Upper lobe of left lung (tissue), 6 donors: ENCODE measurements around the gene SLAIN1. TPM values are rescaled to one million over a fixed set of nuclear protein-coding genes. Genes with fewer than 3 reads are reported as not detected.

Experiments used
- ATAC-seq, 2 donors: fragments of 200-7000 bp; cut with Tn5 transposase; one replicate each; pipeline ENCODE4 v1.9.1; 2022; ENCODE audit warnings: mild to moderate bottlenecking in 2 of 2, moderate library complexity in 2 of 2; ENCODE audit not compliant: low FRiP score in 2 of 2
- DNase-seq, 2 donors: peaks; one replicate each; pipeline ENCODE4 v3.0.0-alpha.2; 2019 to 2020
- H3K27ac ChIP-seq, 4 donors: fragments of 200-600 bp; sonication (generic); one replicate each; pipeline ENCODE4 v1.5.1; 2016 to 2019
- H3K27me3 ChIP-seq, 4 donors: fragments of 200-600 bp; sonication (generic); one replicate each; pipeline ENCODE4 v1.5.1; 2017 to 2019
- H3K36me3 ChIP-seq, 4 donors: fragments of 200-600 bp; sonication (generic); one replicate each; pipeline ENCODE4 v1.5.1; 2016 to 2019
- H3K4me1 ChIP-seq, 4 donors: fragments of 200-600 bp; sonication (generic); one replicate each; pipeline ENCODE4 v1.5.1; 2018 to 2019
- H3K4me3 ChIP-seq, 4 donors: fragments of 200-600 bp; sonication (generic); one replicate each; pipeline ENCODE4 v1.5.1; 2017 to 2019; ENCODE audit warnings: mild to moderate bottlenecking in 2 of 4, moderate library complexity in 1 of 4
- H3K9me3 ChIP-seq, 4 donors: fragments of 200-600 bp; sonication (generic); one replicate each; pipeline ENCODE4 v1.5.1; 2018 to 2019
- EP300 ChIP-seq, 4 donors: sonication (generic); formaldehyde crosslinking; IDR thresholded peaks; one replicate each; pipeline ENCODE4 v1.5.1; 2017; ENCODE audit warnings: antibody characterized with exemption in 4 of 4, control low read depth in 2 of 4
- POLR2A ChIP-seq, 4 donors: fragments of 450-650 bp; IDR thresholded peaks; one replicate each; pipeline ENCODE4 v1.5.1; 2016 to 2017; ENCODE audit warnings: antibody characterized with exemption in 4 of 4, mild to moderate bottlenecking in 2 of 4
- POLR2AphosphoS5 ChIP-seq, 2 donors: sonication (generic); formaldehyde crosslinking; IDR thresholded peaks; one replicate each; pipeline ENCODE4 v1.5.1; 2017; ENCODE audit warnings: antibody characterized with exemption in 2 of 2
- WGBS, 2 donors: methylation state at CpG; one replicate each; pipeline ENCODE4 v1.1.5; 2017 to 2018; 5-methylcytosine and 5-hydroxymethylcytosine counted together
- small RNA-seq, 4 donors: library from RNA; depleted of rRNA; stranded (forward); fragments of <200 nt; gene quantifications; one replicate each; pipeline ENCODE3, GENCODE V24; 2016
- total RNA-seq, 6 donors: library from RNA; depleted of rRNA in 4 of 6; stranded (reverse); fragments of >200 nt in 4 of 6; gene quantifications; one replicate each; pipeline versions ENCODE4 v1.1.0 to v1.2.1, GENCODE V29; 2016 to 2021
- TF ChIP-seq, protein P1 (sequence below), 6 experiments: fragments of 450-650 bp in 4 of 6; fragments of 200-600 bp in 2 of 6; sonication (generic) in 2 of 6; IDR thresholded peaks; one replicate each; pipeline ENCODE4 v1.5.1; 2016 to 2019; ENCODE audit warnings: antibody characterized with exemption in 6 of 6
- donor health status: DM: no; HTN: no; CAD: no; lungs with moderate emphysema.
- donor health status: DM: no; HTN: yes; CAD: no; lungs with severe emphysema.

Gene SLAIN1
- total RNA-seq, 6 donors from 2014 or later, result 10.6 to 35.6 (median 21.4) TPM

GRCh38 chr13:77807431-77808135 is 110.1 kb downstream of the SLAIN1 start:
- Histone ChIP-seq H3K9me3 (no peaks in the 10 kb centered on the region), H3K27ac (no peak overlapping the region), H3K36me3 (no peaks in the 10 kb centered on the region), H3K4me3 (no peak overlapping the region), H3K27me3 (no peaks in the 10 kb centered on the region), H3K4me1 (peaks cover 0 to 4% (median 2%) of the 10 kb centered on the region in 4 donors)
- no peak for TF ChIP-seq POLR2AphosphoS5 (IDR thresholded peaks at IDR 0.05)
- WGBS, 2 donors, result 72 to 75% methylated on average over 6 of the region's 6 CpGs
- ATAC-seq (no peak), DNase-seq (no peak)

DNA sequence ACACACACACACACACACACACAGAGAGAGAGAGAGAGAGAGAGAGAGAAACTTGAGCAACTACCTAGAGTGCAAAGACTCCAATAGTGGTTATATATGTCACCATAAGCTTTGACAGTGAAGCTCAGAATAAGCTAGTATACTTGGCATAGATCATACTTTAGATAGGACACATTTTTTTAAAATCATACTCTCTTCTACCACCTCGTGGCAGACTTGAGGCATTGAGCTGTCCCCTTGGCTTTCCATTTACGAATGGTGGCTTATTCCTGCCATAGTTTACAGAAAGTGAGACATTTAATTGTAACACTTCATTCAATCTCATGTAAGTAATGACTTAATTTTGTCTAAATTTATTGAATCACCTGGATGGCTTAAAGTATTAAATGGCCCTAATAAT is 112.9 kb downstream of the SLAIN1 start:
- WGBS, 2 donors, result 33 to 45% methylated on average over 2 of the region's 2 CpGs
- no peaks in the 10 kb centered on the region for H3K27me3 ChIP-seq
- H3K4me1 ChIP-seq, result peaks cover 0 to 4% (median 2%) of the 10 kb centered on the region in 4 donors
- H3K27ac ChIP-seq, result no peak overlapping the region
- no peaks in the 10 kb centered on the region for H3K9me3 ChIP-seq
- H3K4me3 ChIP-seq, result no peak overlapping the region
- TF ChIP-seq EP300 (IDR thresholded peaks at IDR 0.05), result no peak
- TF ChIP-seq POLR2AphosphoS5 (IDR thresholded peaks at IDR 0.05), result no peak
- TF ChIP-seq, protein P1, sequence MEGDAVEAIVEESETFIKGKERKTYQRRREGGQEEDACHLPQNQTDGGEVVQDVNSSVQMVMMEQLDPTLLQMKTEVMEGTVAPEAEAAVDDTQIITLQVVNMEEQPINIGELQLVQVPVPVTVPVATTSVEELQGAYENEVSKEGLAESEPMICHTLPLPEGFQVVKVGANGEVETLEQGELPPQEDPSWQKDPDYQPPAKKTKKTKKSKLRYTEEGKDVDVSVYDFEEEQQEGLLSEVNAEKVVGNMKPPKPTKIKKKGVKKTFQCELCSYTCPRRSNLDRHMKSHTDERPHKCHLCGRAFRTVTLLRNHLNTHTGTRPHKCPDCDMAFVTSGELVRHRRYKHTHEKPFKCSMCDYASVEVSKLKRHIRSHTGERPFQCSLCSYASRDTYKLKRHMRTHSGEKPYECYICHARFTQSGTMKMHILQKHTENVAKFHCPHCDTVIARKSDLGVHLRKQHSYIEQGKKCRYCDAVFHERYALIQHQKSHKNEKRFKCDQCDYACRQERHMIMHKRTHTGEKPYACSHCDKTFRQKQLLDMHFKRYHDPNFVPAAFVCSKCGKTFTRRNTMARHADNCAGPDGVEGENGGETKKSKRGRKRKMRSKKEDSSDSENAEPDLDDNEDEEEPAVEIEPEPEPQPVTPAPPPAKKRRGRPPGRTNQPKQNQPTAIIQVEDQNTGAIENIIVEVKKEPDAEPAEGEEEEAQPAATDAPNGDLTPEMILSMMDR (IDR thresholded peaks at IDR 0.05), result peak in 5 of 6 experiments; percentile 41 to 63 (median 51)
- no peak for TF ChIP-seq POLR2A (IDR thresholded peaks at IDR 0.05)
- peak; percentile 62 to 67 for ATAC-seq
- DNase-seq, result no peak
- H3K36me3 ChIP-seq, result no peaks in the 10 kb centered on the region

- Histone ChIP-seq H3K27me3 (no peaks in the 10 kb centered on the region), H3K27ac (no peak overlapping the region), H3K9me3 (no peaks in the 10 kb centered on the region), H3K4me3 (no peak overlapping the region), H3K4me1 (peaks cover 0 to 4% (median 2%) of the 10 kb centered on the region in 4 donors), H3K36me3 (no peaks in the 10 kb centered on the region)
- no peak for TF ChIP-seq POLR2A (IDR thresholded peaks at IDR 0.05)
- no peak for TF ChIP-seq EP300 (IDR thresholded peaks at IDR 0.05)
- TF ChIP-seq, protein P1 (IDR thresholded peaks at IDR 0.05), result no peak
- no peak for TF ChIP-seq POLR2AphosphoS5 (IDR thresholded peaks at IDR 0.05)
- 35 to 40% methylated on average over 3 of the region's 3 CpGs for WGBS, 2 donors
- ATAC-seq (no peak), DNase-seq (peak in 1 of 2 donors; percentile 29)
Observed at GRCh38 chr13:77810878-77811277, 113.4 kb downstream of the SLAIN1 start.

GRCh38 chr13:77811381-77811780 is 113.9 kb downstream of the SLAIN1 start:
- no peak overlapping the region for H3K4me3 ChIP-seq
- DNase-seq (no peak), ATAC-seq (no peak)
- no peaks in the 10 kb centered on the region for H3K9me3 ChIP-seq
- TF ChIP-seq POLR2A (IDR thresholded peaks at IDR 0.05) (no peak), POLR2AphosphoS5 (IDR thresholded peaks at IDR 0.05) (no peak), EP300 (IDR thresholded peaks at IDR 0.05) (no peak)
- TF ChIP-seq, protein P1 (IDR thresholded peaks at IDR 0.05), result no peak
- H3K27me3 ChIP-seq, result no peaks in the 10 kb centered on the region
- H3K36me3 ChIP-seq, result no peaks in the 10 kb centered on the region
- 69 to 73% methylated on average over 2 of the region's 2 CpGs for WGBS, 2 donors
- no peak overlapping the region for H3K27ac ChIP-seq
- H3K4me1 ChIP-seq, result peaks cover 0 to 4% (median 2%) of the 10 kb centered on the region in 4 donors

DNA sequence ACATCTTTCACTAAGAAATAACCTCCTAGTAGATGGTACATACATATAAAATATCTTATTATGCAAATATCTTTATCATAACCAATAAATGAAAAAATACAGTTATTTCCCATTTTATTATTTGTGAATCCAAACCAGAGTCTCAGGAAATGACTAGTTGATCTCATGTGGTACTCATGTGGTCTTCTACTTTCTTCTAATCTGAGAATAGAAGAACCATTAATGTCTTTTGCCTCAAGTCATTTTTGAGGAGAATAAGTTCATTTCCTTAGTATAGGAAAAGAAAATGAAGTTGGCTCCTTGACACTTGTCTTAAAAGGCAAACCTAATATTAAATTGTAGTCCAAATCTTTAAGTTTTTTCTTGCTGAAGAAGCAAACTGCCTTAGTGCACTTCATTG is 114.5 kb downstream of the SLAIN1 start:
- Histone ChIP-seq H3K9me3 (no peaks in the 10 kb centered on the region), H3K4me3 (no peak overlapping the region), H3K27me3 (no peaks in the 10 kb centered on the region), H3K27ac (no peak overlapping the region), H3K4me1 (peaks cover 0 to 4% (median 2%) of the 10 kb centered on the region in 4 donors), H3K36me3 (no peaks in the 10 kb centered on the region)
- TF ChIP-seq POLR2AphosphoS5 (IDR thresholded peaks at IDR 0.05), result no peak
- TF ChIP-seq, protein P1 (IDR thresholded peaks at IDR 0.05), result no peak
- no peak for DNase-seq
- no peak for ATAC-seq

Small RNAs within 50 kb of the gene (small RNA-seq; reads per million reads assigned to genes)
- gene MIR3665 (0 reads per million in 4 donors), gene SPTLC1P5 (0 reads per million in 4 donors)

Other genes with a start within 250 kb of the SLAIN1 start
- 100 to 1,000 TPM in 2 of 6 donors, 10 to 100 TPM in 4; 32.5 to 175 (median 82.5) TPM for gene SCEL, start 162.0 kb upstream of the SLAIN1 start, total RNA-seq
- gene EDNRB, start 221.1 kb downstream of the SLAIN1 start, total RNA-seq, result 100 to 1,000 TPM in 1 of 6 donors, 10 to 100 TPM in 5; 28.5 to 146 (median 52.4) TPM